ENCODE data around the gene CYFIP2. TPM values are rescaled to one million over a fixed set of nuclear protein-coding genes. Genes with fewer than 3 reads are reported as not detected.

The CYFIP2 gene
- total RNA-seq, 1 experiment from 2014 or later = 14.3 TPM

DNA sequence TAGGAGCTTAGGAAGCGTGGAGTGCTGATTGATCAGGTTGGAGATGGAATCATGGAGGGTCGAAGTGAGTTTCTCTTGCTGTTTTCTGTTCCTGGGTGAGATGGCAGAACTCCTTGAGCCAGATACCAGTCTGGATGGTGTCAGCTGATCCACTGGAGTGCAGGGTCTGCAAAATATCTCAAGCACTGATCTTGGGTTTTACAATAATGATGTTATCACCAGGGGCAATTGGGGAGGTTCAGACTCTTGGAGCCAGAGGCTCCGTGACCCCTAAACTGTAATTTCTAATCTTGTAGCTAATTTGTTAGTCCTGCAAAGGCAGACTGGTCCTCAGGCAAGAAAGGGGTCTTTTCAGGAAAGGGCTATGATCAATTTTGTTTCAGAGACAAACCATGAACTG, 114.1 kb downstream of the CYFIP2 start:
- ChIA-PET CTCF (no interaction called here), POLR2A (no interaction called here)
- Histone ChIP-seq H3K36me3 (ENCODE audit: control insufficient read depth, insufficient read depth, low read length) (no peaks in the 10 kb centered on the region; the same call in 1 of the 2 replicates), H3K4me1 (peaks cover 10% of the 10 kb centered on the region), H3K27me3 (replicated peaks; ENCODE audit: control insufficient read depth, insufficient read depth, low read length) (no peaks in the 10 kb centered on the region), H3K4me3 (ENCODE audit: low read depth, low read length) (no peak overlapping the region), H3K9me3 (no peaks in the 10 kb centered on the region)
- no peaks in the 10 kb centered on the region for H3K9me3 Mint-ChIP-seq (ENCODE audit: unreplicated experiment)
- H3K4me3 Mint-ChIP-seq (ENCODE audit: unreplicated experiment) = no peak overlapping the region
- intact Hi-C loops (cut with micrococcal nuclease; ENCODE audit: unreplicated experiment) = no loop called here
- no peaks in the 10 kb centered on the region for H3K27me3 Mint-ChIP-seq (ENCODE audit: insufficient read depth, unreplicated experiment)
- H3K4me1 Mint-ChIP-seq (ENCODE audit: low read depth, unreplicated experiment) = peaks cover 8% of the 10 kb centered on the region
- TF ChIP-seq, protein P1, sequence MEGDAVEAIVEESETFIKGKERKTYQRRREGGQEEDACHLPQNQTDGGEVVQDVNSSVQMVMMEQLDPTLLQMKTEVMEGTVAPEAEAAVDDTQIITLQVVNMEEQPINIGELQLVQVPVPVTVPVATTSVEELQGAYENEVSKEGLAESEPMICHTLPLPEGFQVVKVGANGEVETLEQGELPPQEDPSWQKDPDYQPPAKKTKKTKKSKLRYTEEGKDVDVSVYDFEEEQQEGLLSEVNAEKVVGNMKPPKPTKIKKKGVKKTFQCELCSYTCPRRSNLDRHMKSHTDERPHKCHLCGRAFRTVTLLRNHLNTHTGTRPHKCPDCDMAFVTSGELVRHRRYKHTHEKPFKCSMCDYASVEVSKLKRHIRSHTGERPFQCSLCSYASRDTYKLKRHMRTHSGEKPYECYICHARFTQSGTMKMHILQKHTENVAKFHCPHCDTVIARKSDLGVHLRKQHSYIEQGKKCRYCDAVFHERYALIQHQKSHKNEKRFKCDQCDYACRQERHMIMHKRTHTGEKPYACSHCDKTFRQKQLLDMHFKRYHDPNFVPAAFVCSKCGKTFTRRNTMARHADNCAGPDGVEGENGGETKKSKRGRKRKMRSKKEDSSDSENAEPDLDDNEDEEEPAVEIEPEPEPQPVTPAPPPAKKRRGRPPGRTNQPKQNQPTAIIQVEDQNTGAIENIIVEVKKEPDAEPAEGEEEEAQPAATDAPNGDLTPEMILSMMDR (IDR thresholded peaks at IDR 0.05; ENCODE audit: insufficient read depth in 1 of 2, low read depth in 1 of 2, low read length in 1 of 2, severe bottlenecking in 1 of 2, unreplicated experiment in 1 of 2) = no peak
- no peak overlapping the region for H3K27ac Mint-ChIP-seq (ENCODE audit: unreplicated experiment)
- H3K36me3 Mint-ChIP-seq (ENCODE audit: insufficient read depth, unreplicated experiment) = no peaks in the 10 kb centered on the region
- DNase-seq = no peak
- BruUV-seq (replicated peaks) = no TSS peak

DNA sequence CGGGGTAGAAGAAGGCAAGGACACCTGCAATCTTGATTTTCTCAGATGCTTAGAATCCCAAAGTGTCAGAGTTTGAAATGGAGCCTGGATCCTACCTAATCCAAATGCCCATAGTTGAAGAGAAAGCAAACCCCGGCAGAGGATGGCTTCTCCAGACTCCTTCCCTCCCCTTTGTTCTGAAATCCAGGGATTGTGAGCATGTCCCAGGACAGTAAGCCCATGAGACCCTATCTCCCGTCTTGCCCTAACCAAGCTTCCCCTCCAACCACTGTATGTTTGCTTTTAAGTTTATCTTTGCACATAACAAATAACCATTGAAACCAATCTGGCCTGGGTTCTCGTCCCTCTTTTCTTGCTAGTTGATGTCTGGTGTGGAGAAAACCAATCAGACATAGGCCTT, 115.8 kb downstream of the CYFIP2 start:
- ChIA-PET POLR2A (no interaction called here), CTCF (no interaction called here)
- intact Hi-C loops (cut with micrococcal nuclease; ENCODE audit: unreplicated experiment) = no loop called here
- no peaks in the 10 kb centered on the region for H3K27me3 Mint-ChIP-seq (ENCODE audit: insufficient read depth, unreplicated experiment)
- DNase-seq = no peak
- H3K36me3 ChIP-seq (ENCODE audit: control insufficient read depth, insufficient read depth, low read length) = no peaks in the 10 kb centered on the region; the same call in 1 of the 2 replicates
- BruUV-seq (replicated peaks) = no TSS peak
- H3K36me3 Mint-ChIP-seq (ENCODE audit: insufficient read depth, unreplicated experiment) = no peaks in the 10 kb centered on the region
- no peak overlapping the region for H3K4me3 Mint-ChIP-seq (ENCODE audit: unreplicated experiment)
- TF ChIP-seq, protein P1 (IDR thresholded peaks at IDR 0.05; ENCODE audit: insufficient read depth in 1 of 2, low read depth in 1 of 2, low read length in 1 of 2, severe bottlenecking in 1 of 2, unreplicated experiment in 1 of 2) = no peak
- H3K4me3 ChIP-seq (ENCODE audit: low read depth, low read length) = no peak overlapping the region
- H3K9me3 ChIP-seq = no peaks in the 10 kb centered on the region
- no peak overlapping the region for H3K27ac Mint-ChIP-seq (ENCODE audit: unreplicated experiment)
- no peaks in the 10 kb centered on the region for H3K27me3 ChIP-seq (replicated peaks; ENCODE audit: control insufficient read depth, insufficient read depth, low read length)
- H3K4me1 Mint-ChIP-seq (ENCODE audit: low read depth, unreplicated experiment) = peaks cover 17% of the 10 kb centered on the region
- no peaks in the 10 kb centered on the region for H3K9me3 Mint-ChIP-seq (ENCODE audit: unreplicated experiment)
- H3K4me1 ChIP-seq = peaks cover 26% of the 10 kb centered on the region

DNA sequence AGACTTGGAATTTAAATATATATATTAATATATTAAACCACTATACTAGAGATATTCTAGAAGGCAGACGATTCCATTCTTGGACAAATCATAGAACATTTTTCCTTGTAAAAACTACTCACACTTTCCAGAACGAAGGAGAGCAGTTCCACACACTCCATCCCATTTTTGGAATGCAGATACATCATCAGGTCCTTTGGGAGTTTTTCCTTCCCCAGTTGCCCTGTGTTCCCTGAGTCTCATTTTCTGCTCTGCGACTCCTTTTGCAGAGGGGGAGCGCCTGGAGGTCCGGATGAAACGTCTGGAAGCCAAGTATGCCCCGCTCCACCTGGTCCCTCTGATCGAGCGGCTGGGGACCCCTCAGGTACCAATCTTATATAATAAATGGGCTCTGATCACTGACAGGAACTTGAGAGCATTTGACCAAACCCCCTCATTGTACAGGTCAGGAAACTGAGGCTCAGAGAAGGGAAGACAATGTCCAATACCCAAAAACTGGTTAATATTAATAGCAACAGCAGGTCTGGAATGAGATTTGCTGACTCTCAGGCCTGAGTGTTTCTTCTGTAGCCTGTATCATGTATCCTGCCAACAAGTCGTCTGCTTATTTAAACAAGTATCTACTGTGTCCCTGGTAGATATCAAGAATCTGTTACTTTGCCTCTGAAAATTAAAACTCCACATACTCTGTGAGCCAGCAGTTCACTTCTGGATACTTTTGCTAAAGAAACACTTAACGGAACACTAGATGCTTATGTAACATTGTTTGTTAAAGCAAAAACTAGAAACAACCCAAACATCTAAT, 117.3 kb downstream of the CYFIP2 start:
- Histone ChIP-seq H3K4me3 (ENCODE audit: low read depth, low read length) (no peak overlapping the region), H3K4me1 (peaks cover 40% of the 10 kb centered on the region), H3K27me3 (replicated peaks; ENCODE audit: control insufficient read depth, insufficient read depth, low read length) (no peaks in the 10 kb centered on the region), H3K9me3 (no peaks in the 10 kb centered on the region), H3K36me3 (ENCODE audit: control insufficient read depth, insufficient read depth, low read length) (no peaks in the 10 kb centered on the region; the same call in 1 of the 2 replicates)
- Mint-ChIP-seq H3K36me3 (ENCODE audit: insufficient read depth, unreplicated experiment) (peaks cover 6% of the 10 kb centered on the region), H3K27ac (ENCODE audit: unreplicated experiment) (no peak overlapping the region), H3K27me3 (ENCODE audit: insufficient read depth, unreplicated experiment) (no peaks in the 10 kb centered on the region), H3K4me1 (ENCODE audit: low read depth, unreplicated experiment) (peaks cover 28% of the 10 kb centered on the region), H3K9me3 (ENCODE audit: unreplicated experiment) (no peaks in the 10 kb centered on the region), H3K4me3 (ENCODE audit: unreplicated experiment) (no peak overlapping the region)
- ChIA-PET POLR2A (no interaction called here), CTCF (no interaction called here)
- TF ChIP-seq, protein P1 (IDR thresholded peaks at IDR 0.05; ENCODE audit: insufficient read depth in 1 of 2, low read depth in 1 of 2, low read length in 1 of 2, severe bottlenecking in 1 of 2, unreplicated experiment in 1 of 2) = no peak
- no TSS peak for BruUV-seq (replicated peaks)
- no peak for DNase-seq
- intact Hi-C loops (cut with micrococcal nuclease; ENCODE audit: unreplicated experiment) = no loop called here

All from Caco-2 (cell line).